Peyer's patch (tissue), 4 donors: ENCODE data around the gene GJB2.

Experiments
- CTCF ChIP-seq, 6 experiments: fragments of 450-650 bp in 4 of 6; fragments of 200-600 bp in 2 of 6; sonication (generic) in 1 of 6; IDR thresholded peaks; one replicate each; pipeline ENCODE4 v1.5.1; 2017 to 2019; ENCODE audit warnings: antibody characterized with exemption in 6 of 6, mild to moderate bottlenecking in 3 of 6, moderate library complexity in 1 of 6
- POLR2A ChIP-seq, 2 donors: fragments of 450-650 bp; IDR thresholded peaks; one replicate each; pipeline ENCODE4 v1.5.1; 2017; ENCODE audit warnings: antibody characterized with exemption in 2 of 2, mild to moderate bottlenecking in 2 of 2, moderate library complexity in 2 of 2

- no peak for TF ChIP-seq CTCF (IDR thresholded peaks at IDR 0.05)
- no peak for TF ChIP-seq POLR2A (IDR thresholded peaks at IDR 0.05)
Measured at GRCh38 chr13:20230913-20231838, 38.4 kb upstream of the GJB2 start.
